HG03175 (cell line): ENCODE measurements around the gene GRHL3.

Experiments used
- ATAC-seq: cut with Tn5 transposase; IDR thresholded peaks from one replicate; pipeline ENCODE4 v1.9.1; 2021; ENCODE audit warnings: mild to moderate bottlenecking, moderate library complexity; ENCODE audit not compliant: unreplicated experiment

Gene GRHL3

DNA sequence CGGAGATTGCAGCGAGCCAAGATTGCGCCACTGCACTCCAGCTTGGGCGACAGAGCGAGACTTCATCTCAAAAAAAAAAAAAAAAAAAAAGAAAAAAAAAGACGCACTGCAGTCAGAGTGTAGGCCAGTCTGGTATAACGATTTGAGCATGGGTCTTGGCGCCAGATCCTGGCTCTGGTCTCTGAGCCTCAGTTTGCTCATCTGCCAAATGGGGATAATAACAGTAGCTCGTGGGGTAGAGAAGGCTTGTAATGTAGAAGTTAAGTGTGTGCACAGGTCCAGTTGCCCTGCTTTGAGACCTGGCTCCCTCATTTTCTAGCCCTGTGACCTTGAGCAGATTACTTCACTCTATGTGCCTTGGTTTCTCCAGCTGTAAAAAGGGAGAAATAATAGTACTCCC lies 26.3 kb upstream of the GRHL3 start:
- ATAC-seq: no peak

GRCh38 chr1:24293392-24294227 lies 25.5 kb upstream of the GRHL3 start:
- ATAC-seq: no peak

- no peak for ATAC-seq
These were observed 24.9 kb upstream of the GRHL3 start for GRCh38 chr1:24294228-24294672.

DNA sequence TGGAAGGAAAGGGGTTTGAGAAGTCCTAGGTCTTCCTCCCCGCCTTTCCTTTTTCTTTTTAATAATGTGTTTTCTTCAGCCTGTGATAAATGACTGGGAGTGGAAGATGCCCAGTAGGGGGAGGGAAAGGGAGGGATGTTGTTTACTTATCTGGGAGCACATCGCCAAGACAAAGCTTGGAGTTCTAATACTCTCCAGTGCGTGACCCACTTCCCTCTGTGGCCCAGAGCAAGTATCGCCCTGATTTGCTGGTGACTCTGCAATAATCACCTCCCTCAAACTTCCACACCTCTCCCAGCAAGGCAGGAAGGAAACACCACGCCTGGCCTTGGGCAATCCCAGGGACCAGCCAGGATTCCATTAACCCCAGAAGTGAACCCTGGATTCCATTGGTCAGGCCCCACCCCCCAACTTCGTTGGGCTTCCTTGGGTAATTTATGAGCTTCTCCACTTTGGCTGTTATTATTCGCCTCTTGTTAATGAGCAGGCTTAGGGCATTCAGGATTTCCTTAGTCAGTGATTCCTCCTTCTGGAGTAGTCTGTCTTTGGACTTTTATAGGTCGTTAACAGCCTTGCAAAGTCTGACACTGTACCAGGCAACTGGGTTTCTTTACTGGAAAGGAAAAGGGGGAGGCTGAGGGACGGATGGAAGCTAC lies 24.3 kb upstream of the GRHL3 start:
- ATAC-seq: no peak

- ATAC-seq: no peak
These were observed 23.6 kb upstream of the GRHL3 start for GRCh38 chr1:24295535-24295934.

- no peak for ATAC-seq
These were observed 21.8 kb upstream of the GRHL3 start for GRCh38 chr1:24297187-24297851.

- ATAC-seq: no peak
These were observed 21.3 kb upstream of the GRHL3 start for GRCh38 chr1:24297852-24298232.

- ATAC-seq: no peak
These were observed 20.6 kb upstream of the GRHL3 start for GRCh38 chr1:24298606-24299005.

DNA sequence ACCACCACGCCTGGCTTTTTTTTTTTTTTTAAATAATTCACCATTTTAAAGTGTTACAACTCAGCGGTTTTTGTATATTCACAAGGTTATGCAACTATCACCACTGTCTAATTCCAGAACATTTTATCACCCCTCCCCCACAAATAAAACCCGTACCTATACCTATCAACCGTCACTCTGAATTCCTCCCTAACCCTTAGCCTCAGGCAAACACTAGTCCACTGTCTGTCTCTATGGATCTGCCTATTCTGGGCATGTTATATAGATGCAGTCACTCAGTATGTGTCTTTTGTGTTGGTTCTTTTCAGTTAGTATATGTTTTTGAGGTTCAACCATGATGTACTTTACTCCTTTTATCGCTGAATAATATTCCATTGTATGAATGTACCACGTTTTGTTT lies 19.3 kb upstream of the GRHL3 start:
- ATAC-seq: no peak

- no peak for ATAC-seq
These were observed 18.0 kb upstream of the GRHL3 start for GRCh38 chr1:24300971-24301784.

GRCh38 chr1:24301785-24302175 lies 17.4 kb upstream of the GRHL3 start:
- no peak for ATAC-seq

GRCh38 chr1:24302209-24302611 lies 16.9 kb upstream of the GRHL3 start:
- no peak for ATAC-seq

DNA sequence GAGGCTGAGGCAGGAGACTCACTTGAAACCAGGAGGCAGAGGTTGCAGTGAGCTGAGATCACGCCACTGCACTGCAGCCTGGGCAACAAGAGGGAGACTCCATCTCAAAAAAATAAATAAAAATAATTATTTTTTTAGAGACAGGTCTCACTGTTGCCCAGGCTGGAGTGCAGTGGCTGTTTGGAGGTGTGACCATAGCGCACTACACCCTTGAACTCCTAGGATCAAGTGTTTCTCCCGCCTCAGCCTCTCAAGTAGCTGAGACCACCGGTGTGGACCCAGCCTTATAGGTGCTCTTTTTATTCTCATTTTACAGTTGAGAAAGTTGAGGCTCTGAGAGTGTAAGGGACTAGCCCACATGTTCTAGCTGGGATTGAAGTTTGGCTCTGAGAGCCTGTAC lies 15.6 kb upstream of the GRHL3 start:
- no peak for ATAC-seq

DNA sequence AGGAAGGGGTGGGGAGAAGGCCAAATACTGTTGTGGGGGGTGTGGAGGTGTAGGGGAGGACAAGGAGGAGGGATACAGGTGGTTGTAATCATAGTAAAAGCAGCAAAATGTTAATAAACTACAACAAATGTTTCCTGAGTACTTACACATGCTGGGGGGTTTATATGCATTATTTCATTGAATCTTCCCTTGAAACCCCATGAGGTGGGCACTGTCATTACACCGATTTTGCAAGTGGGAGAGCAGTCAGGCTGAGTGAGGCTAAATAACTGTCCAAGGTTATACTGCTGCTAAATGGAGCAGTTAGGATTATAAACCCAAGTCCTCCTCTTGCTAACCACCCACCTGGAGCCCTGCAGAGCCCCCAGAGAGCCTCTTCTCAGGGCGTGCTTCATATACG lies 14.4 kb upstream of the GRHL3 start:
- no peak for ATAC-seq

GRCh38 chr1:24308365-24309015 lies 10.7 kb upstream of the GRHL3 start:
- ATAC-seq: no peak

DNA sequence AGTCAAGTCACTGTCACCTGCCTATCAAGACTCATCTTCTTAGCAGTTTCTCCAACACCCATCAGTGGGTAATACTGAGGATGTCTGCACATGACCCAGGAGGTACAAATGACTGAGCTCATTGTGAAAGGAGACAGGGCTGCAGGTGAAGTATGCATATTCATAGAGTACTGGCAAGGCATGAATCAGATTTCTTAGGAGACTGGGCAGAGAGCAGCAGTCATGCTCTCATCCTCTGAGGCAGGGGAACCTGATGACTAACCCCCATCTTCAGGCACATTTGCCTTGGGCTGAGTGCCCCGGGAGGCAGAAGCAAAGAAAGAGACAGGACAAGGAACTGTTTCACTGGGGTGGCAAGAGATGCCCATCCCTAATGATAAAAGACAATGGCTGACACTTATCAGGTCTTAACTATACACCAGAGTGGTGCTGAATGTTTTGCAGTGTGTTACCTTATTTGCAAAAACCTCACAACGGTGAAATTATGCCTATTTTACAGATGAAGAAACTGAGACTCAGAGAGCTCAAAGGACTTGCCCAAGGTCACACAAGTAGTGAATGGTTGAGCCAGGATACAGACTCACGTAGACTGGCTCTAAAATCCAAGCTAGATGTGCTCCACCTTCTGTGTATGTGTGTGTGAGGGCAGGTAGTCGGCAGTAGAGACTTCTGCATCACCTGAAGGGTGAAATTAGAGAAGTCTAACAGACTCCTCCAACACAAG lies 9.2 kb upstream of the GRHL3 start:
- no peak for ATAC-seq

- ATAC-seq: no peak
These were observed 7.9 kb upstream of the GRHL3 start for GRCh38 chr1:24311234-24311633.

DNA sequence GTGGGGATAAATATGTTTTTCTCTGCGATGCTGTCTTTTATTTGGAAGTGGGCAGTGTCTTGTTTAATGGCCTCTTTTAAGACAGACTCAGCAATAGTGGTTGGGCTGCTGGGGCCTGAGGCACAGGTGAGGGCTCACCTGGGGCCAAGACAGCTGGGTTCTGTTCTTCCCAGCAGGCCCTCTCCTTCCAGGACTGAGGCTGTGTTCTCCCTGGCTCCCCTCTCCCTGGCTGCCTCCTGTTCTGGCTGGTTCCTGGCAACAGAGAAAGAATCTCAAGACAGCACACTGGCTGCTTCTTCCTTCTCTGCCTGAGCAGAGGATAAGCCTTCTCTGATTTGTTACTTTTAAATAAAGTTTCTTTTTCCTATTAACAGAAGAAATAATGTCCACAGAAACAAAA lies 7.4 kb upstream of the GRHL3 start:
- ATAC-seq: no peak

GRCh38 chr1:24315391-24315790 lies 3.8 kb upstream of the GRHL3 start:
- ATAC-seq: no peak

DNA sequence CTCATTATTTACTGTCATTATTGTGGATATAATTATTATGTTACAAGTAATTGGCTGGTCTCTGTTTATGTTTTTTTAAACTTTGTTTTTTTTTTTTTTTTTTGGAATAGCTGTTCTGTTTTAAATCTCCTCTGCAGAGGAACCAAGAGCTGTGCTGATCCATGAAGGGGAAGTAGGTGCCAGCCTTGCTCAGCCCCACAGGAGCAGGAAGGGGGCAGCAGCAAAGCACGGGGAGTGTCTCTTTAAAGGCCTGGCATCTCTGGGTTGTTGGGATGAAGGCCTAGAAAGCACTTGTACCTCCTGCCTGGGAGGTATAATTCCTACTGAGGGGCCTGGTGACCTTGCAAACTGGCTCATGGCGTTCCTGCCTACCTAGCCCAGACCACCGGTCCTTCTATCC lies 2.5 kb upstream of the GRHL3 start:
- ATAC-seq: no peak
